ENCODE measurements around the gene RTN4RL1. TPM values are rescaled to one million over a fixed set of nuclear protein-coding genes. Genes with fewer than 3 reads are reported as not detected.
"Not testable (repeated sequence)": the region's sequence is repeated elsewhere in the genome, so short reads cannot be mapped to it uniquely, and the experiment has no call there.

RTN4RL1 gene
- total RNA-seq, 2 donors from 2014 or later, result 0.15 to 0.36 TPM

DNA sequence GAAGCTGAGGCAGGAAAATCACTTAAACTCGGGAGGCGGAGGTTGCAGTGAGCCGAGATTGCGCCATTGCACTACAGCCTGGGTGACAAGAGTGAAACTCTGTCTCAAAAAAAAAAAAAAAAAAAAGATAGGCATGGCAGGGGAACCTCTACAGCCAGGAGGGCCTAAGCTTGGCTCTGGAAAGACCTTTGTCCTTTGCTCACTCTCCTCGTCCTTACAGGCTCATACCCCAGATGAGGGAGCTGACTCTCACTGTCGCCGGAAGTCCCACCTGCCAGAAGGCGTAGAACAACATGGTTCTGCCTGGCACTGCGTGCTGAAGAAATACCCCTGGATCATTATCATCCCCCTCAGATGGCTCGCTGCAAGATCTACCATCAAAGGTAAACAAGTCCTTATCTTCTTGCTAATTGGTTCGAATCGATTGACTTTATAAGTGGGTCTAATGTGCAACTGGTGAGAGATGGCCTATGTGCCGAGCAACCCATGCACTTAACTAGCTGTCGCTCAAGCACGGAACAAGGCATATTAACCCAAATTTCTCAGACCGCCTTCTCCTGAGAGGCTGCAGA, 29.7 kb downstream of the RTN4RL1 start:
- DNase-seq, result no peak
- intact Hi-C loops (cut with DNase I, micrococcal nuclease), result no loop called here
- ATAC-seq, result no peak

DNA sequence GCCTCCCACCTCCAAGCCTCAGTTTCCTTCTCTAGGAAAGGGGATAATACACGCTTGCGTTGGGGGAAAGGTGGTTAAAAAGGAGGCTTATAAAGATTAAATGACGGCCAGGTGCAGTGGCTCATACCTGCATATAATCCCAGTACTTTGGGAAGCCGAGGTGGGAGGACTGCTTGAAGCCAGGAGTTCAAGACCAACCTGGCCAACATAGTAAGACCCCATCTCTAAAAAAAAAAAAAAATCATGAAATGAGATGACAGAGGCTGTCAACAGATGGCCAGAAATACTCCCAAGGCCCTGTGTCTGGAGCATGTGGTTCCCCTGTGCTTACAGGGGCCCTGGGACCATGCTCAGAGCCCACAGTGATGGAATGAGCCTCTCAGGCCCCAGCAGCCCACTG, 30.4 kb downstream of the RTN4RL1 start:
- no peak for ATAC-seq
- intact Hi-C loops (cut with DNase I, micrococcal nuclease), result no loop called here
- no peak for DNase-seq

GRCh38 chr17:1992541-1992940, 32.6 kb downstream of the RTN4RL1 start:
- intact Hi-C loops (cut with DNase I, micrococcal nuclease), result no loop called here
- no peak for ATAC-seq

DNA sequence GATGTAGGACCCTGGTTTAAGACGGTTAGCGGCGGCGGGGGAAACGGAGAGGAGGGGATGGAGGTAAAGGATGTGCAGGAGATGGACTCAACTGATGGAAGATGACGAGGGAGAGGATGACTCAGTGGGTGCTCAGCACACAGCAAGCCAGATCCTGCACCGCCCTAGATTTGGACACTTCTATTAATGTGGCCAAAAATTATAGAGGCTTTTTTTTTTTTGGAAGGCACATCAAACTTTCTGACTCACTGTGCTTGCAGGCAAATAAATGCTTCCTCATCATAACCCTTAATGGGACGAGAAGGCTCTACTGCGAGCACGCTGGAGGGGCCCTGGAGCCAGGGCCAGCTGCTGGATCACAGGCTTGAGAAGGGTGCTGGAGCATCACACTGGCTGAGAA, 36.0 kb downstream of the RTN4RL1 start:
- intact Hi-C loops (cut with DNase I, micrococcal nuclease), result no loop called here
- ATAC-seq, result no peak
- no peak for DNase-seq

More at GRCh38 chr17:1992541-1992940, 32.6 kb downstream of the RTN4RL1 start:
- DNase-seq, result no peak

- no peak for ATAC-seq
- no peak for DNase-seq
- intact Hi-C loops (cut with DNase I, micrococcal nuclease), result no loop called here
These were observed 38.2 kb downstream of the RTN4RL1 start for GRCh38 chr17:1986783-1987451.

- intact Hi-C loops (cut with DNase I, micrococcal nuclease), result no loop called here
- ATAC-seq (no peak), DNase-seq (no peak)
These were observed 39.4 kb downstream of the RTN4RL1 start for GRCh38 chr17:1985686-1986085.

GRCh38 chr17:1985093-1985492, 40.0 kb downstream of the RTN4RL1 start:
- ATAC-seq (no peak), DNase-seq (no peak)
- intact Hi-C loops (cut with DNase I, micrococcal nuclease), result no loop called here

DNA sequence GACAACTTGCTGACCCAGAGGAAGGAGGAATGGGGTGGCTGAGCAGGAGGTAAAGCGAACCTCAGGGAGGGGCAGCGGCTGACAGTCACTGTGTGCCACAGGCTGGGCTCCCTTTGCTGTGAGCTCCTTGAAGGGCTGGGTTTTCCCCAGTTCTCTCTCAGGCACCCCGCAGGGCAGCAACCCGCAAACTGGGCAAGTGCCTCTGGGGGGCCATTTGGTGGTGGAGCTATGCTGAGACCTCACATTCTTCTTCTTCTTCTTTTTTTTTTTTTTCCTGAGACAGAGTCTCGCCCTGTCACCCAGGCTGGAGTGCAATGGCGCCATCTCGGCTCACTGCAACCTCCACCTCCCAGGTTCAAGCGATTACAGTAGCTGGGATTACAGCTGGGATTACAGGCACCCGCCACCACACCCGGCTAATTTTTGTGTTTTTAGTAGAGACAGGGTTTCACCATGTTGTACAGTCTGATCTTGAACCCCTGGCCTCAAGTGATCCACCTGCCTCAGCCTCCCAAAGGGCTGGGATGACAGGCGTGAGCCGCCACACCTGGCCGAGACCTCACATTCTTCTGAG, 42.3 kb downstream of the RTN4RL1 start:
- ATAC-seq; DNase-seq; intact Hi-C loops (cut with DNase I, micrococcal nuclease): not testable (repeated sequence)

GRCh38 chr17:1980665-1981250, 44.4 kb downstream of the RTN4RL1 start:
- intact Hi-C loops (cut with DNase I, micrococcal nuclease), result no loop called here
- ATAC-seq (no peak), DNase-seq (no peak)

DNA sequence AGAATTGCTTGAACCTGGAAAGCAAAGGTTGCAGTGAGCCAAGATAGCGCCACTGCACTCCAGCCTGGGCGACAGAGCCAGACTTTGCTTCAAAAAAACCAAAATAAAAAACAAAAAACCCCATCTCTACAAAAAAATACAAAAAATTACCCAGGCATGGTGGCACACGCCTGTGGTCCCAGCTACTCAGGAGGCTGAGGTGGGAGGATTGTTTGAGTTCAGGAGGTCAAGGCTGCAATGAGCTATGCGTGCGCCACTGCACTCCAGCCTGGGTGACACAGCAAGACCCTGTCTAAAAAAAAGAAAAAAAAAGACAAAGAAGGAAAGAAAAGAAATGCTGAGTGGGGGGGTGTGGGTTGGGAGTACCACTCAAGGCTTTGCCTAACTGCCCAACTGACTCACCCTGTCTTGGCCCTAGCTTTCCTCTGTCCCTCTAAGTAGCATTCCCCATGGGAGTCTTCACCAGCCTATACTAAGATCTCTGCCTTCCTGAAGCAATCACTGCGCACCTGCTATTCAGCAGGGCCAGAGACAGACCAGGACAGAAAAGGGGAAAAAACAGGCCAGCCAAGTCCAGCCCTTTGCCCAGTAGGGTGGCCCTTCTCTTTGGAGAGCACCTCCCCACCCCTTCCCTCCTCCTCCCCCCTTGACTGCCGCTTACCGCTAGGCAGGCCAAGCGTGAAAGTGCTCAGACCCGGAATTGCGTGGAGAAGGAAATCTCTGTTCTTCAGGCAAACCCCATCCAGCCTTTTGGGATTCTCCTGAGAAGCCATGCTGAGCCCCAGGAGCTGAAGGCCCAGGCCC, 45.8 kb downstream of the RTN4RL1 start:
- intact Hi-C loops (cut with DNase I, micrococcal nuclease), result no loop called here
- no peak for DNase-seq
- no peak for ATAC-seq

DNA sequence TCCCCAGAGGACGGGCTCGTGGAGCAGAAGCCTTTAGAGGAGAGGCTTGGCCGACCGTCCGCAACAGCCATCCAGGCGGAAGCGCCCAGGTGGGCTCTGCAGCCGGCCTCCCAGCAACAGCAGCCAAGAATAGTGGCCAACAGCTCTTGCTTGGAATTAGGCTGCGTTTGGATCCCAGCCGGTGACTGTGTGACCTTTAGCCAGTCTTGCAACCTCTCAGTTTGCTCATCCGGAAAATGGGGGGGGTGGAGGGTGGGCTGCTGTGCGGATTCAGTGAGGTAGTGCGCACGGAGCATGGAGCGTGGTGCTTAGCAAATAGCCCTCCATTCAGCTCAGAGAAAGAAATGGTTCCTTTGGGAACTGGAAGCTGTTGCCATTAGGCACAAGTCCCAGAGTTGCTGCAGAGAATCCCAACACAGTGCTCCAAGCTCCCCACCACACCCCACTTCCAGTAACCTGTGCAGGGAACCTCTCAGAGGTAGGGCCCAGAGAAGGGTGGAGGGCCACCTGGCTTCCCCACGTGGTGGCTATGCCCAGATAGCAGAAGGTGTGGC, 46.7 kb downstream of the RTN4RL1 start:
- DNase-seq, result no peak
- no peak for ATAC-seq
- intact Hi-C loops (cut with DNase I, micrococcal nuclease), result no loop called here

GRCh38 chr17:1977583-1978395, 47.3 kb downstream of the RTN4RL1 start:
- ATAC-seq (no peak), DNase-seq (no peak)
- intact Hi-C loops (cut with DNase I, micrococcal nuclease), result no loop called here

DNA sequence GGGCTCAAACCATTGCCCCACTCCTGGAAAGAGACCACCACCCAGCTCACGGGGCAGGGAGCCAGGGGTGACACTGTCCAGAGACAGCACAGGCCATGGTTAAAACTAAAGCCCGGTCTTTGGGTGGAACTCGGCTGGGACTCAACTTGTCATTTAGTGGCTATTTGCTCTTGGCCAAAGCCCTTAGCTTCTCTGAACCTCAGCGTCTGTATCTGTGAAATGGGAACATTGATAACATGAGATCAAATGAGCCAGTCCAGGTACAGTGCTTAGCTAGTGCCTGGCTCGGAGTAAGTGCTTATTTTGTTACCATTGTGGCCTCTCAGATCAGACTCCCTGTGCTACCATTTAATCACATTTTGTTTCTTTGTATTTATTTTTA, 48.5 kb downstream of the RTN4RL1 start:
- no peak for ATAC-seq
- intact Hi-C loops (cut with DNase I, micrococcal nuclease), result no loop called here
- no peak for DNase-seq

GRCh38 chr17:1976000-1976682, 49.0 kb downstream of the RTN4RL1 start:
- intact Hi-C loops (cut with DNase I, micrococcal nuclease), result no loop called here
- no peak for DNase-seq
- ATAC-seq, result no peak

DNA sequence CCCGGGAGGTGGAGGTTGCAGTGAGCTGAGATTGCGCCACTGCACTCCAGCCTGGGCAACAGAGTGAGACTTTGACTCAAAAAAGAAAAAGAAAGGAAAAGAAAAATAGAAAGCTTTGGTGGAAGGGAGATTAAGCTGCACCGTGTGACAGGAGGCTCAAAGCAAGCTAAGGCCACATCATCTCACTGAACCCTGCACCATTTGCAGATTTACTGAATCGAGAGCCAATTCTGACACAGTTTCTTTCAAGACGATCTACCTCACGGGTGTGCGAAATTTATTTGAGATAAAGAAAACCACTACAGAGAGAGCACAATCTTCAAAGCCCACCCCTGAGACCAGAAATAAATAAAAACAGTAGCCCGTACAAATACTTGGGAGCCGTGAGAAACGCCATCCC, 49.6 kb downstream of the RTN4RL1 start:
- ATAC-seq, result no peak
- DNase-seq, result no peak
- intact Hi-C loops (cut with DNase I, micrococcal nuclease), result no loop called here

DNA sequence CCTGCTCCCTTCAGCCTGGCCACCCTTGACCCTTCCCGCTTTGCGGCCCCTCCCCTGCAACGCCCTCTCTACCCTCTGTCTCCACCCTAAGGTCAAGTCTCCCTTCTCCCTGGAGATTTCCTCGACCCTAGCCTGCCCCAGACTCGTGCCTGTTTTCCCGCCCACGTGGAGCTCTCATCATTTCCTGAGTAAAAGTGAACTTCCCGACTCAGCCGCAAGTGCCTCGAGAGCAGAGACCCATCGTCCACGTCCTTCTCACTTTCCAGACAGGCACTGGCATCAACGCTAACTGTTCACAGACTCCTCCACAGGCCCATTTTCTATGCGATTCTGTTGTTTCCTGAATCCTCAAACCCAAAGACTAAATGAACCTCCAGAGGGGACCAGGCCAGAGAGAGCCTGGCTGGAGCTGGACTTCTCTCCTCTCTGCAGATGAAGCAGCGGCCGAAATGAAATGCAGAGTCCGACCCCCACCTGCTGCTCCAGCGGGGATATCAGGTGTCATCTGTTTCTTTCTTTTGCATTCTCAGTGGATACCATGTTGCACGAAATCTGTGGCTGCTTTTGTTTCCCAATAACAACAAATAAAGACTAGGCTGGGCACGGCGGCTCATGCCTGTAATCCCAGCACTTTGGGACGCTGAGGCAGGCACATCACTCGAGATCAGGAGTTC, 52.5 kb downstream of the RTN4RL1 start:
- DNase-seq (no peak), ATAC-seq (no peak)
- intact Hi-C loops (cut with DNase I, micrococcal nuclease), result no loop called here

- ATAC-seq, result no peak
- intact Hi-C loops (cut with DNase I, micrococcal nuclease), result no loop called here
- DNase-seq, result no peak
These were observed 54.2 kb downstream of the RTN4RL1 start for GRCh38 chr17:1970843-1971384.
